NK-92 (cell line): ENCODE measurements around the gene AK4.

ENCODE experiments used
- DNase-seq: peaks from one replicate; lab custom pipeline; 2025; ENCODE audit not compliant: unreplicated experiment; lab: John Stamatoyannopoulos, UW

AK4 gene

GRCh38 chr1:65175171-65176055, 27.4 kb downstream of the AK4 start:
- DNase-seq: no peak

GRCh38 chr1:65176056-65176450, 28.1 kb downstream of the AK4 start:
- DNase-seq: no peak

- no peak for DNase-seq
These were observed 28.6 kb downstream of the AK4 start for GRCh38 chr1:65176591-65176990.

- DNase-seq: no peak
These were observed 29.5 kb downstream of the AK4 start for GRCh38 chr1:65177457-65177856.

GRCh38 chr1:65178235-65178634, 30.2 kb downstream of the AK4 start:
- no peak for DNase-seq

GRCh38 chr1:65179148-65179547, 31.1 kb downstream of the AK4 start:
- DNase-seq: no peak

GRCh38 chr1:65180977-65181376, 33.0 kb downstream of the AK4 start:
- DNase-seq: no peak

- no peak for DNase-seq
These were observed 34.8 kb downstream of the AK4 start for GRCh38 chr1:65182658-65183268.

- DNase-seq: no peak
These were observed 41.6 kb downstream of the AK4 start for GRCh38 chr1:65189576-65190115.

- DNase-seq: no peak
These were observed 42.2 kb downstream of the AK4 start for GRCh38 chr1:65190229-65190628.

- DNase-seq: no peak
These were observed 45.2 kb downstream of the AK4 start for GRCh38 chr1:65193129-65193695.

- no peak for DNase-seq
These were observed 47.8 kb downstream of the AK4 start for GRCh38 chr1:65195495-65196417.

- no peak for DNase-seq
These were observed 48.9 kb downstream of the AK4 start for GRCh38 chr1:65196926-65197325.

- no peak for DNase-seq
These were observed 49.6 kb downstream of the AK4 start for GRCh38 chr1:65197636-65198035.

- DNase-seq: no peak
These were observed 50.1 kb downstream of the AK4 start for GRCh38 chr1:65198096-65198495.

GRCh38 chr1:65200411-65200810, 52.4 kb downstream of the AK4 start:
- no peak for DNase-seq

- no peak for DNase-seq
These were observed 58.8 kb downstream of the AK4 start for GRCh38 chr1:65206836-65207235.

- DNase-seq: no peak
These were observed 59.3 kb downstream of the AK4 start for GRCh38 chr1:65207317-65207716.

GRCh38 chr1:65208563-65208973, 60.6 kb downstream of the AK4 start:
- no peak for DNase-seq

- no peak for DNase-seq
These were observed 61.2 kb downstream of the AK4 start for GRCh38 chr1:65209005-65209885.
